Prostate gland (tissue), 1 donor: Measurements from ENCODE around the gene SMG5.

Experiments
- POLR2A ChIP-seq: fragments of 450-650 bp; IDR thresholded peaks from one replicate; pipeline ENCODE4 v1.6.1; 2016; ENCODE audit warnings: antibody characterized with exemption, mild to moderate bottlenecking
- POLR2AphosphoS5 ChIP-seq: sonication (generic); formaldehyde crosslinking; IDR thresholded peaks from one replicate; pipeline ENCODE4 v1.6.1; 2017; ENCODE audit warnings: antibody characterized with exemption

GRCh38 chr1:156293098-156293434, 10.4 kb upstream of the SMG5 start:
- TF ChIP-seq POLR2AphosphoS5, result no peak
- no peak for TF ChIP-seq POLR2A
